Anterior cingulate cortex (tissue), 58 donors: Measurements from ENCODE around the gene SIM2.

ENCODE experiments used
- DNase-seq, 58 donors: peaks; one replicate each; lab custom pipeline; 2025; lab: John Stamatoyannopoulos, UW

SIM2 gene

GRCh38 chr21:36684957-36685714 lies 13.8 kb upstream of the SIM2 start:
- no peak for DNase-seq

GRCh38 chr21:36686955-36687354 lies 12.0 kb upstream of the SIM2 start:
- no peak for DNase-seq

GRCh38 chr21:36688324-36688723 lies 10.6 kb upstream of the SIM2 start:
- no peak for DNase-seq

- DNase-seq: no peak
Measured at GRCh38 chr21:36689324-36689723, 9.6 kb upstream of the SIM2 start.

- no peak for DNase-seq
Measured at GRCh38 chr21:36690628-36691554, 8.0 kb upstream of the SIM2 start.

GRCh38 chr21:36691555-36692041 lies 7.3 kb upstream of the SIM2 start:
- DNase-seq: no peak

- DNase-seq: no peak
Measured at GRCh38 chr21:36692114-36692834, 6.6 kb upstream of the SIM2 start.

- no peak for DNase-seq
Measured at GRCh38 chr21:36692835-36693488, 6.0 kb upstream of the SIM2 start.

- DNase-seq: no peak
Measured at GRCh38 chr21:36693489-36694030, 5.4 kb upstream of the SIM2 start.

- no peak for DNase-seq
Measured at GRCh38 chr21:36694031-36694515, 4.8 kb upstream of the SIM2 start.

GRCh38 chr21:36694593-36695282 lies 4.2 kb upstream of the SIM2 start:
- no peak for DNase-seq

GRCh38 chr21:36695283-36695634 lies 3.7 kb upstream of the SIM2 start:
- DNase-seq: no peak

- DNase-seq: no peak
Measured at GRCh38 chr21:36695671-36696389, 3.1 kb upstream of the SIM2 start.

GRCh38 chr21:36696390-36697059 lies 2.4 kb upstream of the SIM2 start:
- no peak for DNase-seq

GRCh38 chr21:36697060-36697850 lies 1.7 kb upstream of the SIM2 start:
- no peak for DNase-seq

- no peak for DNase-seq
Measured at GRCh38 chr21:36697851-36698384, 997 bp upstream of the SIM2 start.

GRCh38 chr21:36698385-36698980 lies 432 bp upstream of the SIM2 start:
- no peak for DNase-seq
